HFFc6 (cell line): Measurements from ENCODE around the gene LARP7. TPM values are rescaled to one million over a fixed set of nuclear protein-coding genes. Genes with fewer than 3 reads are reported as not detected.

Experiments
- DNase-seq: peaks from one replicate; pipeline ENCODE4 v3.0.0-alpha.2; 2018
- H3K27ac Mint-ChIP-seq: 2 replicates; pipeline ENCODE4 v1.8.0; 2020; ENCODE audit warnings: mild to moderate bottlenecking, mixed read lengths
- H3K27me3 Mint-ChIP-seq: 2 replicates; pipeline ENCODE4 v1.8.0; 2021; ENCODE audit warnings: mild to moderate bottlenecking, moderate library complexity, mixed read lengths; ENCODE audit not compliant: insufficient read depth
- H3K36me3 Mint-ChIP-seq: 2 replicates; pipeline ENCODE4 v1.8.0; 2021; ENCODE audit warnings: low read depth, mixed read lengths
- H3K4me1 Mint-ChIP-seq: 2 replicates; pipeline ENCODE4 v1.8.0; 2020; ENCODE audit warnings: low read depth, mixed read lengths
- H3K4me3 Mint-ChIP-seq: 2 replicates; pipeline ENCODE4 v1.8.0; 2020; ENCODE audit warnings: mild to moderate bottlenecking, moderate library complexity, mixed read lengths
- H3K9me3 Mint-ChIP-seq: 2 replicates; pipeline ENCODE4 v1.8.0; 2020; ENCODE audit warnings: mild to moderate bottlenecking, mixed read lengths
- total RNA-seq, 6 experiments: library from RNA; stranded (reverse); fragmentation: NEBNext Ultra II Directional; extraction: Animal tissue kit (Norgen Biotek cat#: 25700); gene quantifications; 2 replicates in 1 of 6; 3 replicates in 5 of 6; pipeline ENCODE4 v1.2.3, GENCODE V29; 2021
- TF ChIP-seq, protein P1 (sequence below): fragments of 200-600 bp; sonication (generic); IDR thresholded peaks from 2 replicates; pipeline ENCODE4 v1.5.0; 2021; ENCODE audit warnings: antibody characterized with exemption, mild to moderate bottlenecking

The LARP7 gene
- total RNA-seq, 6 experiments from 2014 or later, result 25.1 to 34.4 (median 30.6) TPM

DNA sequence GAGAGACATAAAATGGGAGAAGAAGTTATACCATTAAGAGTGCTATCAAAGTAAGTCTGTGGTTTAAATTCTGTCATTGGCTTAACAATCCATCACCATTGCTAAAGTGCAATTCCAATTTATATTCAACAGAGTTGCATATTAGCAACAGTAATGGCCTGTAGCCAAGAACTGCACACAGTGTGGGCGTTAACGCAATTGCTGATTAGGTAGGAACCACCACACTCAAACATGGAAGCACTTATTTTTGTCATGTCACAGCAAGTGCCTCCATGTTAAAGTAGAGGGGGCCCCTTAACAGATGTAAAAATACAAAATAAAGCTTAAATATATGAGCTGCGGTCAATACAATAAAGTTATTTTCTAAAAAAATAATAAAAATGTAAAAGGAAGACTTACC, 10.8 kb downstream of the LARP7 start:
- H3K4me1 Mint-ChIP-seq, result no peaks in the 10 kb centered on the region
- DNase-seq, result no peak
- peaks cover 6% of the 10 kb centered on the region for H3K36me3 Mint-ChIP-seq
- TF ChIP-seq, protein P1, sequence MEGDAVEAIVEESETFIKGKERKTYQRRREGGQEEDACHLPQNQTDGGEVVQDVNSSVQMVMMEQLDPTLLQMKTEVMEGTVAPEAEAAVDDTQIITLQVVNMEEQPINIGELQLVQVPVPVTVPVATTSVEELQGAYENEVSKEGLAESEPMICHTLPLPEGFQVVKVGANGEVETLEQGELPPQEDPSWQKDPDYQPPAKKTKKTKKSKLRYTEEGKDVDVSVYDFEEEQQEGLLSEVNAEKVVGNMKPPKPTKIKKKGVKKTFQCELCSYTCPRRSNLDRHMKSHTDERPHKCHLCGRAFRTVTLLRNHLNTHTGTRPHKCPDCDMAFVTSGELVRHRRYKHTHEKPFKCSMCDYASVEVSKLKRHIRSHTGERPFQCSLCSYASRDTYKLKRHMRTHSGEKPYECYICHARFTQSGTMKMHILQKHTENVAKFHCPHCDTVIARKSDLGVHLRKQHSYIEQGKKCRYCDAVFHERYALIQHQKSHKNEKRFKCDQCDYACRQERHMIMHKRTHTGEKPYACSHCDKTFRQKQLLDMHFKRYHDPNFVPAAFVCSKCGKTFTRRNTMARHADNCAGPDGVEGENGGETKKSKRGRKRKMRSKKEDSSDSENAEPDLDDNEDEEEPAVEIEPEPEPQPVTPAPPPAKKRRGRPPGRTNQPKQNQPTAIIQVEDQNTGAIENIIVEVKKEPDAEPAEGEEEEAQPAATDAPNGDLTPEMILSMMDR, result no peak
- H3K27me3 Mint-ChIP-seq, result no peaks in the 10 kb centered on the region
- no peaks in the 10 kb centered on the region for H3K9me3 Mint-ChIP-seq
- H3K4me3 Mint-ChIP-seq, result no peak overlapping the region
- no peak overlapping the region for H3K27ac Mint-ChIP-seq

DNA sequence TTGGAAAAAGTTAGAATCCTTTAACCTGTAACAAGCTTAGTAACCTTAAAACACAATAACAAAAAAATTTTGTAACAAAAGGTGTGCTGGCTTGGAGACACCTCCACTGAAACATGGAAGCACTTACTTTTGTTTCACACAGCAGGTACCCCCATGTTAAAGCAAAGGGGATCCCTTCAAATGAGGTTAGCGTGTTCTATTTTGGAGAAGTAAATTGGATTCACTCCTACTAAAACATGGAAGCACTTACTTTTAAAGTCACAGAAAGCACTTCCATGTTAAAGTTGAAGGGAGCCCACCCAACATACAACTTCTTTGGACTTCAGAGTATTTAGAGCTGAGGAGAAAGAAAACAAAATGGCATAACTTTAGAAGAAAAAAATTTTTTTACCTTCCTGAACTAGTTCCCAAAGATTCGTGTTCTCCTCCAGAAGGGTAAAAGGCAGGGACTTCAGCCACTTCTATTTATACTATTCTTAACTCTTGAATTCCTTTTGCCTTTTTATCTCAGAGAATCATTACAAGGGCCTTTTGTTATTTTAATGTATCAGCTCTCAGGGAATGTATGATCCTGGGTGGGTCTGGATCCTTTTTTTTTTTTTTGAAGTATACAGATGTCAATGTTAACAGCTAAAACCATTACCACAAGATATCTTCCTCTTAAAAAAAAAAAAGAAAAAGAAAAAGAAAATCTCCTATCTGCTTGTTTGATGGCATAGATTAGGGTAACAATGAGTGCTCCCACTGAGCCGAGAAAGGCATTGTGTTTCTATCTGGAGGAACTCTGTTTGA, 11.5 kb downstream of the LARP7 start:
- peaks cover 6% of the 10 kb centered on the region for H3K36me3 Mint-ChIP-seq
- no peak overlapping the region for H3K4me3 Mint-ChIP-seq
- TF ChIP-seq, protein P1, result no peak
- no peak for DNase-seq
- H3K27me3 Mint-ChIP-seq, result no peaks in the 10 kb centered on the region
- no peaks in the 10 kb centered on the region for H3K9me3 Mint-ChIP-seq
- no peaks in the 10 kb centered on the region for H3K4me1 Mint-ChIP-seq
- H3K27ac Mint-ChIP-seq, result peak overlapping the region; percentile 34

DNA sequence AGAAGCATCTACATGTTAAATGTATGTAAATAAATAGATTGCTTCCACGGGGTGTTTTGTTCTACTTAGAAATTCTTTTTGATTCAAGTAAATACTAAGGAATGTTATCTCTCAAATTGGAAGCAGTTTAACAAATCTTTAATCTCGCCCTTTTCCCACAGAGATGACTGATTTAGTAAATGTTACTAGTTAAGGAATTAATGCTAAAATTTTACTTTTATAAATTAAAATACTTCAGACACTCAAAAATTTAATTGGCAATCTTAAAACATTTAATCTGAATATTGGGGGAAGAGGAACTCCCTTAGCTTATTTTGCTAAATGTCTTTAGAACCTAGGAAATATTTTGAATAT, 12.1 kb downstream of the LARP7 start:
- DNase-seq, result no peak
- Mint-ChIP-seq H3K27me3 (no peaks in the 10 kb centered on the region), H3K4me3 (no peak overlapping the region), H3K4me1 (no peaks in the 10 kb centered on the region), H3K36me3 (peaks cover 9% of the 10 kb centered on the region), H3K9me3 (no peaks in the 10 kb centered on the region), H3K27ac (peak overlapping the region; percentile 34)
- TF ChIP-seq, protein P1, result no peak

DNA sequence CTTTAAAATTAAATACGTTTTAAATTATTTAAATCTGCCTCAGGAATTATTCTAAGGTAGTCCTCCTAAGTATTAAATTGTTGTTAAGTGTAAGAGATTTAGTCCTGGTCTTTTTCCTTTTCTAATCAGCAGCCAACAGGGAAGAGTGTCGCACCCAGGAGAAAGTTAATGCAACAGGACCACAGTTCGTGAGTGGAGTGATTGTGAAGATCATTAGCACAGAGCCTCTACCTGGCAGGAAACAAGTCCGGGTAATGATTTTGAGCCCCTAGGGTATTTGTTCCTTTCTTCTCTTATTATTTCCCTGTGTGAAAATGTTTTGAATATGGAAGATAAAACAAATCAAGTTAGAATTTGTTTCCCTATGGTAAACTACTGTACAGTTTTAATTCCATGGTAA, 13.4 kb downstream of the LARP7 start:
- Mint-ChIP-seq H3K9me3 (no peaks in the 10 kb centered on the region), H3K4me1 (no peaks in the 10 kb centered on the region), H3K36me3 (peaks cover 12% of the 10 kb centered on the region), H3K27me3 (no peaks in the 10 kb centered on the region), H3K27ac (no peak overlapping the region), H3K4me3 (no peak overlapping the region)
- no peak for DNase-seq
- TF ChIP-seq, protein P1, result no peak

DNA sequence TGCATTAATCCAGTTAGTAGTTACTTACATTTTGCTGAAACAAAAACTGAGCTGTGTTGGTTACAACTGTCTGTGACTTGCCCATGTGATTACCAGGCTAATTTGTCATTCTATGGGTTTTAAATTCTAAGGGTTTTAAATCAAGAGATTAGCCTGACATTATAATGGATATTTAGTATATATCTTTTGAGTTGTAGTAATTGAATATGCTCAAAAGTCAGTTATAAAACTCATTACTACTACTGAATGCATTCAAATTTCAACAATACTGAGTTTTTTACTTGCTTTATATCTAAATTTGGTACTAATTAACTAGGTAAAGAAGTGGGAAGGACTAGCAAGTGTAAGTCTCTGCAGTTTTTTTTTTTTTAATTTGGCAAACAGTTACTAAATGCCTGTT, 14.7 kb downstream of the LARP7 start:
- Mint-ChIP-seq H3K27me3 (no peaks in the 10 kb centered on the region), H3K4me1 (no peaks in the 10 kb centered on the region), H3K27ac (no peak overlapping the region), H3K4me3 (no peak overlapping the region), H3K36me3 (peaks cover 15% of the 10 kb centered on the region), H3K9me3 (no peaks in the 10 kb centered on the region)
- no peak for DNase-seq
- TF ChIP-seq, protein P1, result no peak
